GM06990 (cell line): Measurements from ENCODE around the gene MRGPRG.

ENCODE experiments used
- DNase-seq: peaks from one replicate; pipeline ENCODE4 v3.0.0-alpha.2; 2011; ENCODE audit not compliant: insufficient read length; ENCODE audit errors: extremely low read depth
- H3K27me3 ChIP-seq: replicated peaks from 2 replicates; pipeline ENCODE4 v1.6.0; 2011; ENCODE audit warnings: low read length; ENCODE audit not compliant: control insufficient read depth, insufficient read depth
- H3K36me3 ChIP-seq: 2 replicates; pipeline ENCODE4 v1.5.1; 2011; ENCODE audit warnings: low read length; ENCODE audit not compliant: control insufficient read depth, insufficient read depth
- H3K4me3 ChIP-seq: replicated peaks from 2 replicates; pipeline ENCODE4 v1.5.1; 2011; ENCODE audit warnings: low read depth, mild to moderate bottlenecking, control low read depth, low read length
- CTCF ChIP-seq: IDR thresholded peaks from 2 replicates; pipeline ENCODE4 v1.5.1; 2011; ENCODE audit warnings: low read length, control low read depth, mild to moderate bottlenecking, inconsistent platforms; ENCODE audit not compliant: insufficient read depth, poor library complexity, severe bottlenecking

The MRGPRG gene

GRCh38 chr11:3230636-3231549 is 12.3 kb upstream of the MRGPRG start:
- DNase-seq: no peak
- Histone ChIP-seq H3K36me3 (no peaks in the 10 kb centered on the region), H3K27me3 (no peaks in the 10 kb centered on the region; the same call in 1 of the 2 replicates), H3K4me3 (no peak overlapping the region)
- no peak for TF ChIP-seq CTCF

- DNase-seq: no peak
- no peak for TF ChIP-seq CTCF
- H3K36me3 ChIP-seq: no peaks in the 10 kb centered on the region
- no peaks in the 10 kb centered on the region; the same call in 1 of the 2 replicates for H3K27me3 ChIP-seq
- H3K4me3 ChIP-seq: no peak overlapping the region
Observed at GRCh38 chr11:3229673-3230630, 11.3 kb upstream of the MRGPRG start.

DNA sequence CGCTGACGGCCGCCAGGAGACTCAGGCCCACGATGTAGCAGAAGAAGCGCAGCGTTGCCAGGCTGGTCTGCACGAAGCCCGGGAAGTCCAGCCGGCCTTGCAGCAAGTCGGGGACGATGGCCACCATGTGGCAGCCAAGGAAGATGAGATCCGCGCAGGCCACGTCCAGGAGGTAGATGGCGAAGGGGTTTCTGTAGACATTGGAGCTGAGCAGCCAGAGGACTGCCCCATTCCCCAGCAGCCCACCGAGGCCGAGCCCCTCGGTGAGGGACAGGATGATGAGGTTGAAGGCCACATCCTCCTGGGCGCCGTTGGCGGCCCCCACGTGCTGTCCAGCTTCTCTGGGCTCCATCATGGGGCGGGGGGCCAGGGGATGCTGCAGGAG is 9.8 kb upstream of the MRGPRG start:
- Histone ChIP-seq H3K36me3 (no peaks in the 10 kb centered on the region), H3K4me3 (no peak overlapping the region), H3K27me3 (no peaks in the 10 kb centered on the region; the same call in 1 of the 2 replicates)
- DNase-seq: no peak
- no peak for TF ChIP-seq CTCF

- Histone ChIP-seq H3K4me3 (no peak overlapping the region), H3K27me3 (no peaks in the 10 kb centered on the region; the same call in 1 of the 2 replicates), H3K36me3 (no peaks in the 10 kb centered on the region)
- TF ChIP-seq CTCF: no peak
- no peak for DNase-seq
Observed at GRCh38 chr11:3227568-3228444, 9.2 kb upstream of the MRGPRG start.

DNA sequence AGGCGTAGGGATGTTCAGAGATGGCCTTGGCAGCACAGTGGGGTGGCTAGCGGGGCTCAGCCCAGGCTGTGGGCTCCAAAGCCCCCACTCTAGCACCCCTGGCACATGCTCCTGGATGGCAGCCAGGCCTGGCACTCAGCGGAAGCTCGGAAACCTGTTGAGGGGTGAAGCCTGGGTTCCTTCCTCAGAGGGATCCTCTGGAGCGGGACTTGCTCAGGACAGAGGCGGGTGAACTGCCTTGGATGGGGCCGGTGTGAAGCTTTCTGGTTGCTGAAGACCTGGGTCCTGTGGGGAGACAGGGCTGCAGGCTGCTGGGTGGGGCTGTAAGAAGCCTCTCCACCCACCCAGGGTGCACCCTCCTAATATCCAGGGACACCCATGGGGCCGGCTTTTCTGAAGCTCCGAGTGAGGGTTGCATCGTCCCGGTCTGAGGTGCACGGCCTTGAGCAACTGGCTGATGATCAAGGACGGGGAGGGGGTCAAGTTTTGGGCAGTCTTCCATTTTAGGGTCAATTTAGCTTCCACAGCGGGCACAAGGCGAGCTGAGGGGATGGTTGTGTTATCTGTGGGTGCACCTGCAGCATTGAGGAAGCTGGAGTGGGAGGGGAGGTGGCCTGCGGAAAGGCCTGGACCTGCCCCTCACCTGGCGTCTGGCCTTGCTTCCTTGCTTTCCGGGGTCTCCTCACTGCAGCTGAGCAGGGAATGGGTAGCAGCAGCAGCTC is 8.4 kb upstream of the MRGPRG start:
- no peaks in the 10 kb centered on the region; the same call in 1 of the 2 replicates for H3K27me3 ChIP-seq
- DNase-seq: no peak
- no peaks in the 10 kb centered on the region for H3K36me3 ChIP-seq
- H3K4me3 ChIP-seq: no peak overlapping the region
- TF ChIP-seq CTCF: no peak
